PC-3 (cell line): Measurements from ENCODE around the gene LINGO3.

Experiments used
- CTCF ChIP-seq: fragments of 300-600 bp; sonication (generic); conservative IDR thresholded peaks from 2 replicates; pipeline ENCODE4 v1.5.1; 2017; ENCODE audit warnings: antibody characterized with exemption, low read depth, mild to moderate bottlenecking, low read length
- EZH2 ChIP-seq: fragments of 300-600 bp; sonication (generic); IDR thresholded peaks from one replicate; pipeline ENCODE4 v1.6.1; 2017; ENCODE audit warnings: antibody characterized with exemption, mild to moderate bottlenecking, low read length; ENCODE audit not compliant: unreplicated experiment
- EZH2phosphoT487 ChIP-seq: fragments of 300-600 bp; sonication (generic); IDR thresholded peaks from 2 replicates; pipeline ENCODE4 v1.6.1; 2018; ENCODE audit warnings: mild to moderate bottlenecking, antibody characterized with exemption, low read length, borderline replicate concordance

- TF ChIP-seq CTCF (no peak), EZH2 (no peak), EZH2phosphoT487 (no peak)
Observed at GRCh38 chr19:2271234-2272103, 36.5 kb downstream of the LINGO3 start.
